HG03378 (cell line): ENCODE measurements around the gene PKDREJ.

Source experiments
- ATAC-seq: cut with Tn5 transposase; IDR thresholded peaks from one replicate; pipeline ENCODE4 v1.9.1; 2021; ENCODE audit warnings: mild to moderate bottlenecking, moderate library complexity; ENCODE audit not compliant: unreplicated experiment

Gene PKDREJ

GRCh38 chr22:46240073-46240472, 23.1 kb downstream of the PKDREJ start:
- no peak for ATAC-seq

GRCh38 chr22:46239261-46240048, 23.7 kb downstream of the PKDREJ start:
- ATAC-seq: no peak

- ATAC-seq: no peak
Measured at GRCh38 chr22:46238541-46238940, 24.6 kb downstream of the PKDREJ start.

- ATAC-seq: no peak
Measured at GRCh38 chr22:46237453-46238124, 25.6 kb downstream of the PKDREJ start.

- ATAC-seq: no peak
Measured at GRCh38 chr22:46234969-46235368, 28.2 kb downstream of the PKDREJ start.

- ATAC-seq: no peak
Measured at GRCh38 chr22:46233231-46233630, 29.9 kb downstream of the PKDREJ start.

- ATAC-seq: no peak
Measured at GRCh38 chr22:46230262-46230901, 32.8 kb downstream of the PKDREJ start.

- no peak for ATAC-seq
Measured at GRCh38 chr22:46229701-46230100, 33.4 kb downstream of the PKDREJ start.

- ATAC-seq: no peak
Measured at GRCh38 chr22:46226577-46226976, 36.6 kb downstream of the PKDREJ start.

GRCh38 chr22:46225631-46226030, 37.5 kb downstream of the PKDREJ start:
- no peak for ATAC-seq

GRCh38 chr22:46224898-46225290, 38.2 kb downstream of the PKDREJ start:
- no peak for ATAC-seq

- no peak for ATAC-seq
Measured at GRCh38 chr22:46224044-46224897, 38.9 kb downstream of the PKDREJ start.

GRCh38 chr22:46220921-46221320, 42.2 kb downstream of the PKDREJ start:
- ATAC-seq: no peak

GRCh38 chr22:46219636-46220035, 43.5 kb downstream of the PKDREJ start:
- ATAC-seq: no peak

GRCh38 chr22:46214616-46215015, 48.5 kb downstream of the PKDREJ start:
- no peak for ATAC-seq

- ATAC-seq: no peak
Measured at GRCh38 chr22:46214149-46214548, 49.0 kb downstream of the PKDREJ start.

- no peak for ATAC-seq
Measured at GRCh38 chr22:46213052-46213451, 50.1 kb downstream of the PKDREJ start.

GRCh38 chr22:46212195-46212594, 50.9 kb downstream of the PKDREJ start:
- ATAC-seq: no peak

- ATAC-seq: no peak
Measured at GRCh38 chr22:46209262-46209661, 53.9 kb downstream of the PKDREJ start.
